H9 (cell line): ENCODE data around the gene BEST3. TPM values are rescaled to one million over a fixed set of nuclear protein-coding genes. Genes with fewer than 3 reads are reported as not detected.
"Not testable (repeated sequence)": the region's sequence is repeated elsewhere in the genome, so short reads cannot be mapped to it uniquely, and the experiment has no call there.

Experiments used
- DNase-seq: peaks from one replicate; pipeline ENCODE4 v3.0.0-alpha.2; 2017
- H2AFZ ChIP-seq: one replicate; pipeline ENCODE4 v1.6.1; 2013; ENCODE audit warnings: mild to moderate bottlenecking, low read length, control low read depth, moderate library complexity
- H2AK5ac ChIP-seq: 2 replicates; pipeline ENCODE4 v1.6.1; 2013; ENCODE audit warnings: low read length, control low read depth, mixed read lengths; ENCODE audit not compliant: insufficient read length
- H2BK120ac ChIP-seq: one replicate; pipeline ENCODE4 v1.6.1; 2013; ENCODE audit warnings: low read depth, mild to moderate bottlenecking, low read length, control low read depth, inconsistent platforms; ENCODE audit not compliant: poor library complexity, severe bottlenecking
- H2BK12ac ChIP-seq: 2 replicates; pipeline ENCODE4 v1.6.1; 2013; ENCODE audit warnings: low read length, control low read depth, mixed read lengths, low read depth; ENCODE audit not compliant: insufficient read length
- H2BK15ac ChIP-seq: 2 replicates; pipeline ENCODE4 v1.6.1; 2013; ENCODE audit warnings: low read depth, low read length, control low read depth
- H2BK20ac ChIP-seq: one replicate; pipeline ENCODE4 v1.6.1; 2013; ENCODE audit warnings: low read depth, mild to moderate bottlenecking, low read length, control low read depth, inconsistent platforms; ENCODE audit not compliant: poor library complexity, severe bottlenecking
- H2BK5ac ChIP-seq: 2 replicates; pipeline ENCODE4 v1.6.1; 2013; ENCODE audit warnings: low read length, control low read depth, mixed read lengths; ENCODE audit not compliant: insufficient read length
- H3K14ac ChIP-seq: 2 replicates; pipeline ENCODE4 v1.6.1; 2013; ENCODE audit warnings: low read length, control low read depth; ENCODE audit not compliant: insufficient read depth
- H3K18ac ChIP-seq: 2 replicates; pipeline ENCODE4 v1.6.1; 2013; ENCODE audit warnings: low read depth, mild to moderate bottlenecking, mixed read lengths, low read length, control low read depth; ENCODE audit not compliant: insufficient read length
- H3K23ac ChIP-seq: 2 replicates; pipeline ENCODE4 v1.6.1; 2013; ENCODE audit warnings: low read length, control low read depth, mixed read lengths, low read depth; ENCODE audit not compliant: insufficient read length
- H3K23me2 ChIP-seq: 2 replicates; pipeline ENCODE4 v1.6.1; 2013; ENCODE audit warnings: low read depth, mild to moderate bottlenecking, mixed read lengths, low read length, control low read depth; ENCODE audit not compliant: insufficient read length, poor library complexity, severe bottlenecking
- H3K27ac ChIP-seq: 2 replicates; pipeline ENCODE4 v1.5.1; 2013; ENCODE audit warnings: low read length, control low read depth, mixed read lengths, low read depth; ENCODE audit not compliant: insufficient read length
- H3K27me3 ChIP-seq: 2 replicates; pipeline ENCODE4 v1.6.1; 2013; ENCODE audit warnings: low read length, control low read depth, inconsistent platforms; ENCODE audit not compliant: insufficient read depth
- H3K4ac ChIP-seq: 2 replicates; pipeline ENCODE4 v1.6.1; 2013; ENCODE audit warnings: low read depth, mild to moderate bottlenecking, control low read depth, inconsistent platforms, low read length, moderate library complexity
- H3K4me1 ChIP-seq: 2 replicates; pipeline ENCODE4 v1.6.1; 2013; ENCODE audit warnings: low read length, control low read depth, inconsistent platforms; ENCODE audit not compliant: insufficient read depth
- H3K4me2 ChIP-seq: 2 replicates; pipeline ENCODE4 v1.6.1; 2013; ENCODE audit warnings: low read length, control low read depth, mixed read lengths; ENCODE audit not compliant: insufficient read length, insufficient read depth
- H3K56ac ChIP-seq: 2 replicates; pipeline ENCODE4 v1.6.1; 2013; ENCODE audit warnings: low read depth, mild to moderate bottlenecking, mixed read lengths, low read length, control low read depth; ENCODE audit not compliant: insufficient read length
- H3K79me1 ChIP-seq: 2 replicates; pipeline ENCODE4 v1.6.1; 2013; ENCODE audit warnings: low read depth, mild to moderate bottlenecking, moderate library complexity, low read length, control low read depth, inconsistent platforms; ENCODE audit not compliant: insufficient read depth, poor library complexity, severe bottlenecking
- H3K79me2 ChIP-seq: 2 replicates; pipeline ENCODE4 v1.6.1; 2013; ENCODE audit warnings: low read length, control low read depth, inconsistent platforms; ENCODE audit not compliant: insufficient read depth
- H3K9ac ChIP-seq: 2 replicates; pipeline ENCODE4 v1.6.1; 2013; ENCODE audit warnings: low read length, control low read depth, mixed read lengths; ENCODE audit not compliant: insufficient read length; ENCODE audit errors: extremely low read depth
- H3K9me3 ChIP-seq: one replicate; pipeline ENCODE4 v1.6.1; 2013; ENCODE audit warnings: low read depth, low read length, inconsistent platforms; ENCODE audit not compliant: control insufficient read depth
- H3T11ph ChIP-seq: one replicate; pipeline ENCODE4 v1.6.1; 2013; ENCODE audit warnings: mild to moderate bottlenecking, low read length, control low read depth, inconsistent platforms
- H4K20me1 ChIP-seq: one replicate; pipeline ENCODE4 v1.6.1; 2013; ENCODE audit not compliant: control insufficient read depth, insufficient read length, insufficient read depth
- H4K5ac ChIP-seq: 2 replicates; pipeline ENCODE4 v1.6.1; 2013; ENCODE audit warnings: low read depth, mild to moderate bottlenecking, mixed read lengths, low read length, control low read depth; ENCODE audit not compliant: insufficient read length
- H4K8ac ChIP-seq: replicated peaks from 2 replicates; pipeline ENCODE4 v1.6.1; 2013; ENCODE audit warnings: low read length, control low read depth, mixed read lengths, low read depth; ENCODE audit not compliant: insufficient read length
- H4K91ac ChIP-seq: 2 replicates; pipeline ENCODE4 v1.6.1; 2013; ENCODE audit warnings: low read depth, mild to moderate bottlenecking, moderate library complexity, mixed read lengths, low read length, control low read depth; ENCODE audit not compliant: insufficient read length
- H3K27ac Mint-ChIP-seq, 3 experiments: 2 replicates in 2 of 3; 3 replicates in 1 of 3; pipeline ENCODE4 v1.8.0; 2020 to 2021; ENCODE audit warnings: mixed read lengths in 3 of 3, mild to moderate bottlenecking in 1 of 3, moderate library complexity in 1 of 3
- H3K27me3 Mint-ChIP-seq: 2 replicates; pipeline ENCODE4 v1.8.0; 2021; ENCODE audit warnings: low read depth, mild to moderate bottlenecking, moderate library complexity, mixed read lengths
- H3K36me3 Mint-ChIP-seq, 3 experiments: 2 replicates in 2 of 3; 3 replicates in 1 of 3; pipeline ENCODE4 v1.8.0; 2020 to 2021; ENCODE audit warnings: low read depth in 3 of 3, mixed read lengths in 3 of 3; ENCODE audit not compliant: insufficient read depth in 1 of 3
- H3K4me1 Mint-ChIP-seq, 2 experiments: 2 replicates each; pipeline ENCODE4 v1.8.0; 2020; ENCODE audit warnings: mixed read lengths in 2 of 2
- H3K4me3 Mint-ChIP-seq, 2 experiments: 2 replicates in 1 of 2; 3 replicates in 1 of 2; pipeline ENCODE4 v1.8.0; 2020 to 2021; ENCODE audit warnings: mild to moderate bottlenecking in 2 of 2, mixed read lengths in 2 of 2, moderate library complexity in 1 of 2
- H3K9me3 Mint-ChIP-seq, 2 experiments: 2 replicates in 1 of 2; 3 replicates in 1 of 2; pipeline ENCODE4 v1.8.0; 2020; ENCODE audit warnings: mild to moderate bottlenecking in 2 of 2, mixed read lengths in 2 of 2, moderate library complexity in 1 of 2
- CTCF ChIP-seq: fragments of 200-600 bp; sonication (generic); conservative IDR thresholded peaks from 3 replicates; pipeline ENCODE4 v1.8.0; 2021; ENCODE audit warnings: antibody characterized with exemption, mild to moderate bottlenecking
- WGBS: extraction: QIAGEN DNeasy Blood & Tissue Kit; methylation state at CpG from one replicate; pipeline ENCODE4 v1.1.7; 2013; ENCODE audit warnings: missing lambda C conversion rate, low lambda C conversion rate, mixed read lengths; ENCODE audit not compliant: insufficient read length; ENCODE audit errors: extremely low coverage; 5-methylcytosine and 5-hydroxymethylcytosine counted together
- total RNA-seq: library from RNA; stranded (reverse); gene quantifications from 2 replicates; pipeline ENCODE4 v1.2.1, GENCODE V29; 2021

The BEST3 gene
- total RNA-seq, 1 experiment from 2014 or later = 0.42 TPM

- not testable (repeated sequence) for H3K14ac ChIP-seq, H3K79me2 ChIP-seq, H3K4me1 ChIP-seq, H3K4me2 ChIP-seq, H3K56ac ChIP-seq, H4K20me1 ChIP-seq, H3K79me1 ChIP-seq, H4K5ac ChIP-seq, DNase-seq, H3K18ac ChIP-seq, H3K9me3 Mint-ChIP-seq, H3T11ph ChIP-seq, H3K4ac ChIP-seq, H3K9ac ChIP-seq, H3K23ac ChIP-seq, H2AFZ ChIP-seq, H2BK5ac ChIP-seq, H3K36me3 Mint-ChIP-seq, H3K27me3 Mint-ChIP-seq, H2BK12ac ChIP-seq, H2BK20ac ChIP-seq, H2BK15ac ChIP-seq, H3K23me2 ChIP-seq, H3K27ac Mint-ChIP-seq, H4K8ac ChIP-seq, H4K91ac ChIP-seq, H3K9me3 ChIP-seq, H3K4me3 Mint-ChIP-seq, H3K4me1 Mint-ChIP-seq, H3K27ac ChIP-seq, H2BK120ac ChIP-seq, H3K27me3 ChIP-seq, H2AK5ac ChIP-seq
- no CpG with 5 or more reads among the region's 6 CpGs for WGBS
- peak; percentile 45; the same call in 2 of the 3 replicates for TF ChIP-seq CTCF
These were observed 34.1 kb downstream of the BEST3 start for GRCh38 chr12:69664930-69665377.
